CD4-positive, alpha-beta T cell treated with Interleukin-17A for 4 hours (primary cell): ENCODE results near the gene FOXP4.
"Not testable (repeated sequence)": the region's sequence is repeated elsewhere in the genome, so short reads cannot be mapped to it uniquely, and the experiment has no call there.

Experiments used
- DNase-seq: peaks from one replicate; pipeline ENCODE4 v3.0.0-alpha.2; 2020; ENCODE audit warnings: mixed read lengths

Gene FOXP4

DNA sequence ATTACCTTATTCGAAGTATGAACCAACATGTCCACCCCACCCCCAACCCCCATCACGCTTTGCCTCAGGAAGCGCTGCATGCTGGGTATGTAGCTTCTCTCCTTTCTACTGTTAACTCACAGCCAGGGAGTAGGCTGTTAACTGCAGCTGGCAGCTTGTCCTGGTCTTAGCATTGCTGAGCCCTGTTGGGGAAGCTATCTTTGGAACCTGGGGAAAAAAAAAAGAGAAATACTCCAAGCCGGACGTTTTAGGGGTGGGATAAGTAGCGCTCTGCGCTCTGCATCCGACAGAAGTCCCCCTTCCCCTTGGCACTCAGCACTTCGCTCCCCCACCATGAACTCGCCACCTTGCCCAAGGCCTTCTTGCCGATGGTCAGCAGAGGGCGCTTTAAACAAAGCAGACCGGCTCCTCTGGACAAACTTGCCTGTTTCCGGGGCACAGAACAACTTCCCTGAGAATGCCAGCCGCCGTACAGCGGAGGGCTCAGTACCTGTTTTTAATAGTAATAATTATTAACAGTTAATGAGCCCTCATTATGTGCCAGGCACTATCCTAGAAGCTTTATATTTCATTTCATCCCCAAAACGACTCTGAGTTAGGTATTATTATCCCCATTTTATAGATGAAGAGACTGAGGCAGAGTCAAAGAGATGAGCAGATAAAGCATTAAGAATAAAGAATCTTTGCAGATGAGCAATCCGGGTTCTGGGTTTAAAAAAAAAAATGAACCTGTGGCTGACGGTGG lies 56.9 kb downstream of the FOXP4 start:
- DNase-seq: peak; percentile 81

DNA sequence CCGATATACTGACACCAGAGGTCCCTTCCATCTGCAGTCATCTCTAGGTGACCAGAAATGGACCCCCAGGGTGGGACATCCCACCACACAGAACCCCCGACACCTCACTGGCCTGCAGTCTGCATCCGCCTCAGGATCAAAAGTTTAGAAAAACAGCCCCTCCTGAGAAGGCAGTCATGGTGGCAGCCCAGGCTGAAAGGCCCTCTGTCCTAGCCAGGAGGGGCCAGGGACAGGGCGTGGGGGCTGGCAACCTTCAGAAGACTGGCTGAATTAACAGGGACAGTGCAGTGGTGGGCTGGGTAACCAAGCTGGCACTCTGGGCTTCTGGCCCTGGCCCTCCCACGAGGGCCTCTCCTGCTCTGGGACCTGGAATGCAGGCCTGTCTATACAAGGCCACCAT lies 57.8 kb downstream of the FOXP4 start:
- no peak for DNase-seq

DNA sequence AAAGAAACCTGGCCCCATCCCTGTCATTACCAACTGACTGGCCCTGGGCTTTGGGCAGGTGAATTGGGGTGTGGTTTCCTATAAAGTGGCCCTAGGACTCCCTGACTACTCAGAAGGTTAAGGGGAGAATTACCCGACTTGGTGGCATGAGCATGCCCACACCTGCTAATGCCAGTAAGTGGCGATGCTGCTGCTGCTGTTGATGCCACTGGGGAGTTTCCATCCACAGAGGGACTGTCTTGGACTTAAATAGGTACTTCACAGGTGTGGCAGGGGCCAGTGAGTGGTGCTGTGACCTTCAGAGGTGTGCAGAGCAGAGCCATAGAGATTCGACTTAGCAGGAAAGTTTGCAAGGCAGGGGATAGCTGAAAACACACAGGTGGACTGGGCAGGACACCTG lies 59.5 kb downstream of the FOXP4 start:
- no peak for DNase-seq

DNA sequence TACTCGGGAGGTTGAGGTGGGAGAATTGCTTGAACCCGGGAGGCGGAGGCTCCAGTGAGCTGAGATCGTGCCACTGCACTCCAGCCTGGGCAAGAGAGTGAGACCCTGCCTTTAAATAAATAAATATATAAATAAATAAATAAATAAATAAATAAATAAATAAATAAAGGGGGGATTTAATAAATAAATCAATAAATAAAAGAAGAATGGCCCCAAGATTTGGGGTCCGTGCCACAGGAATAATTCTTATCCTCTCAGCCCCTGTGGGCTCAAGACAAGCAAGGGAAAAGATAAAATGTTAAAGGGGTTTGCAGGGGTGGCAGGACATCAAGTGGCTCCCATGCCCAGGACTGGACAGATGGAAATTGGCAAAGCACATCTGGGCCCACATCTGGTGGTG lies 60.9 kb downstream of the FOXP4 start:
- no peak for DNase-seq

DNA sequence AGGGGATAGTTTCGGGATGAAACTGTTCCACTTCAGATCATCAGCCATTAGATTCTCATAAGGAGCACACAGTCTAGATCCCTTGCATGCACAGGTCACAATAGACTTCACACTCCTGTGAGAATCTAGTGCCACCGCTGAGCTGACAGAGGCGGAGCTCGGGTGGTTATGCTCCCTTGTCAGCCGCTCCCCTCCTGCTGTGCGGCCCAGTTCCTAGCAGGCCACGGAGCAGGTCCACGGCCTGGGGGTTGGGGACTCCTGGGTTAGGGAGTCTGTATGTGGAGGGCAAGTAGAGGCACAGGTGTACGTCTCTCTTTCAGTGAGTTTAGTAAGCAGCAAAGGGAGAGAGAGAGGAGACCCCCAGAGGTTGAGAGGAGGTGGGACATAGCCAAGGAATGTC lies 61.6 kb downstream of the FOXP4 start:
- no peak for DNase-seq

DNA sequence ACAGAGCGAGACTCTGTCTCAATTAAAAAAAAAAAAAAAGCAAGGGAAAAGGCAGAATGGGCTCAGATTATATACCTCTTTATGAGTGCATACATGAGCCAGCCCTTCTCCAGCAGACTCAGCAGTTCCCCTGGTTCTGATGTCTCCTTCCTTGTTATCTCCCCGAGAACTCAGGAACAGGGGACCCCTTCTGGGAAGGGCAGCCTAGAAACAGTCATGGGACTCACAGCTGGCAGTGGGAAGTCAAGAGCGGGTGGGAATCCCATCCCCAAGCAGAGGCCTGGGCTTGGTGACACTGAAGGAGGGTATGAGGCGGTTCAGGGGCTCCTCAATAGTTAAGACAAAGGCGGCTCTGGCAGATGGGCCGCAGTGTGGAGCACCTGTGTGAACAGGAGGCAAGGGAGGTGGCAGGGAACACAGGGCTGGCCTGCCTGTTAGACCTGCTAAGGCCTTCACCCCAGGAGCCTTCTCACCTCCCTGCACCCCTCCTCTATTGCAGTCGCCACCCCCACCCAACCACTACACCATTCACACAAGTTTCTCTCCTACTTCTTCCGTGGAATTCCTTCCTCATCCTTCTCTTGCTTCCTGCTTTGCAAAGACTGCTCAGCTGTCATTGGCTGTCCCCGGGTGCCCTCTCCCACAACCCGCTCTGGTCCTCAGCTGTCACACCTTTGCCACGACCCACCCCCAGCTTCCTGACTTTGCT lies 62.4 kb downstream of the FOXP4 start:
- DNase-seq: no peak

DNA sequence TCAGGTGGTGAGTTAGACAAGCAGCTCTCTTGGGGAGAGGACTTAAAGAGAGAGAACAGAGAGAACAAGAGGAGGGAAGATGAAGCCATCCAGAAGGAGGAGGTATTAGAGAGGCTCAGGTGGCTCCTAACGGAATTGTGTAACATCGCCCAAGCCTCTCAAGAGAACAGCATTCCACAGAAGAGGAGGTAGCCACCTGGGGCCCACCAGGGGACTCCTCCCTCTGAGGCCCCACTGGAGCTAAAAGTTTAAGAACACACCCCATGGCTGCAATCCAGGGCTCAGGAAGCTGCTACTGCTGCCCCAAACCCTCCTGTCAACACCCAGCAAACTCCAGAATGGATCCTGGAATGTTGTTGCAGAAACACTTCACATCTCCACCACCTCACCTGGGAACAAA lies 68.5 kb downstream of the FOXP4 start:
- no peak for DNase-seq

DNA sequence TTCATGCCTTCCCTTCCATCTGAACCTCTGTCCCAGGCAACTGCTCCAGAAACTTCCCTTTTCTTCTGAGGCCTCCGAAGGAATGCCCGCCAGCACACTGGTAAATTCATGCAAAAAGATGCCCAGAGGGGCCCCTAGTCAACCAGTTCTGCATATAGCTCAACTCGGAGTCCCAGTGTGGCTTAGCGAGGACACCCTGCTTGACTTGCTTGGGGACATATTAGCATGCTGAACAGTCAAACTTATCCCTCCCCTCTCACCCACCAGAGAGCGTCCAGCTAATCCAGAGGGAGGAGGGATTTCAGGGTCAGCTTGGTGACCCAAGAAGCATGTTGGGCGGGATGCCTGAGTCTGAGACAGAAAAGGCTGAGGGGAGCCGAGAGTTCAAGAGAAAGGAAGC lies 69.1 kb downstream of the FOXP4 start:
- no peak for DNase-seq

DNA sequence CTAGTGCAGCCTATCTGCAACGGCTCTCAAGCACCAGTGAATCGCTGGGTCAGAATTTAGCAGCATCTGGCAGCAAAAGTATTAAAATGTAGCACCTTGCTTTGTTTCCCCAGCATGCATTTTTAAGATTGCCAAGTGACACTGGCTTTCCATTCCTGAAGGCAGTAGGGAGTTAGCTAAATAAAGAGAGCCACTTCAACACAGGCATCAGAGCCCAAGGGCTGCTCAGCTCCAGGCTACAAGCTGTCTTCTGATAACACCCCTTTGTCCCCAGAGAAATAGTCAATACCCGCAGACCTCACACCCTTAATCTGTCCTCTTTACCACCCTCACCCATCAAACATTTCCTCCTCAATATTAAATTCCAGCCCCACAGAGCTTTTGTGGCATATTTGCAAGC lies 72.4 kb downstream of the FOXP4 start:
- DNase-seq: no peak

DNA sequence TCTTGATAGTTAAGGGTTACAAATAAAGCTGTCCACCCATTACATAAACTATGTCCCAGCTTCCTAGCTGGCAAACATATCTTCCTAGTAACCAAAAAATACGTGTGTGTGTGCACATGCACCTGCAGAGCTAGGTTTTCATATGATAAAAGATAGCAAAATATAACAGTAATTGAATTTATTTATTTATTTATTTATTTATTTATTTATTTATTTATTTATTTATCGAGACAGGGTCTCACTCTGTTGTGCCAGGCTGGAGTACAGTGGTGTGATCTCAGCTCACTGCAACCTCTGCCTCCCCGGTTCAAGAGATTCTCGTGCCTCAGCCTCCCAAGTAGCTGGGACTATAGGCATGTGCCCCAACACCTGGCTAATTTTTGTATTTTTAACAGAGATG lies 73.0 kb downstream of the FOXP4 start:
- not testable (repeated sequence) for DNase-seq

DNA sequence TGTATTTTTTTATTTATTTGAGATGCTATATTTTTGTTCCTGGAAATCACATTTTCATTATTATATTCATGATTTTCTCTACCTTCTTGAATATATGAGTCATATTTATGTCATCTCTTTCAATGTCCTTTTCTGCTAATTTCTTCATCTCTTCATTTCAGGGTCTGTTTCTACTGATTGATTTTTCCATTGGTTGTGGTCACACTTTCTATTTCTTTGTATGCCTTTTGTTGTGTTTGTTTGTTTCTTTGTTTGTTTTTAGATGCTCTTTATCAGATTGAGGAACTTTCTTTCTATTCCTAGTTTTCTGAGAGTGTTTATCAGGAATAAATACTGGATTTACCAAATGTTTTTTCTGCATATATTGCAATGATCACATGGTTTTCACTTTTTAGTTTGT lies 75.2 kb downstream of the FOXP4 start:
- DNase-seq: no peak

DNA sequence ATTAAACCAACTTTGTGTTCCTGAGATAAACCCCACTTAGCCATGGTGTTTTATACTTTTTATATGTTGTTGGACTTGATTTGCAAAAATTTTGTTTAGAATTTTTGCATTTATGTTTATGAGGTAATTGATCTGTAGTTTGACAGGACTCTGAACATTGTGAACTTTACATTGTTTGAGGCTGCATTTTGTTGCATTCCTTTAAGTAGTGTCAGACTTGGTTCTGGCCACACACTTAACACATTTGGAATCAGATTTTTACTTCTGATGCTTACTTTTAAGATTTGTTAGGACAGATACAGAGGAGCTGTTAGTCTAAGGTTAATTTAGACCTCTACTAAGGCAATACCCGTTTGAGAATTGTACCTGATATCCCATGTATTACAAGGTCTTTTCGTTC lies 75.6 kb downstream of the FOXP4 start:
- no peak for DNase-seq

DNA sequence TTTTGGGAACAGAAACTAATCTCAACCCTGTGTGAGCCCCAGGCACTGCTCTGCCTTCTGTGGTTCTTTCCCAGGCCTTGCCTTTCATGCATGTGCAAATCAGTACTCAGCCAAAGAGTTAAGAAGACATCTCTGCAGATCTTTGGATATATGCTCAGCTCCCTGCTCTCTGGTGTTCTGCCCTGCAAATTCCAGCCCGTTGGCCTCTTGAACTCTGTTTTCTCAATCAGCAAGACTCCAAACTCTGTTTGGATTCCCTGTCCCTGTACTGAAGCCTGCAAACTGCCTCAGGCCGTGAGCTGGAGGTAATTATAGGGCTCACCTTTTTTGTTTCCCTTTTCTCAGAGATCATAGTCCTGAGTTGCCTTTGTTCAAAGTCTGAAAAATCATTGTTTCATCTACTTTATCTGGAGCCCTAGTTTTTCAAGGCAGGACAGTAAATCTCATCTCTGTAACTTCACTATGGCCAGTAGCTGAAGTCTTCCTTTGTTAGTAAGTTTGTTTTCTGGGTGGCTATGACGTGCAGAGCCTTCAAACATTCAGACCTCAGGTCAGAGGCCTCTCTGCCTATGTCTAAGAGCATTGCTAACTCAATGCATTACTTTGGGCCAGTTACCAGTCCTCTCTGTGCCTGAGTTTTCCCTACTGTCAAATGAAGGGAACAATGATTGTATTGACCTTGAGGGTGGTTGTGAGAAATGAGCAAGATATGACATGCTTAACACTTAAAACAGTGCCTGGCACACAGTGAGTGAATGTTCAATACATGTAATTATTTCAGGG lies 76.2 kb downstream of the FOXP4 start:
- DNase-seq: no peak

DNA sequence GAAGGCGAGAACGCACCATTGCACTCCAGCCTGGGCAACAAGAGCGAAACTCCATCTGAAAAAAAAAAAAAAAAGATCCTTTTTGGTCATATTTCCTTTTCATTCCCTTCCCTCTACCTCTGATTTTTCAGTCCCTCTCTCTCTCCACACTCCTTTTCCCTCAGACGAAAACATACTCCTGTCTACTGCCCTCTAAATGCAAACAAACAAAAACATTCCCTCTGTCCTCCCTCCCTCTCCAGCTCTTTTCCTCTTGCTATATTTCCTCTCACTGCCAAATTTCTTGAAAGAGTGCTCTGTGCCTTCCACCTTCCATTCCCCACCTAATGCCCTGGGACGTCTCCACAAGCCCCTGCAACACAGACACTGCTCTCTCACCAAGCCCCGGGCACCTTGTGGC lies 77.1 kb downstream of the FOXP4 start:
- DNase-seq: no peak

DNA sequence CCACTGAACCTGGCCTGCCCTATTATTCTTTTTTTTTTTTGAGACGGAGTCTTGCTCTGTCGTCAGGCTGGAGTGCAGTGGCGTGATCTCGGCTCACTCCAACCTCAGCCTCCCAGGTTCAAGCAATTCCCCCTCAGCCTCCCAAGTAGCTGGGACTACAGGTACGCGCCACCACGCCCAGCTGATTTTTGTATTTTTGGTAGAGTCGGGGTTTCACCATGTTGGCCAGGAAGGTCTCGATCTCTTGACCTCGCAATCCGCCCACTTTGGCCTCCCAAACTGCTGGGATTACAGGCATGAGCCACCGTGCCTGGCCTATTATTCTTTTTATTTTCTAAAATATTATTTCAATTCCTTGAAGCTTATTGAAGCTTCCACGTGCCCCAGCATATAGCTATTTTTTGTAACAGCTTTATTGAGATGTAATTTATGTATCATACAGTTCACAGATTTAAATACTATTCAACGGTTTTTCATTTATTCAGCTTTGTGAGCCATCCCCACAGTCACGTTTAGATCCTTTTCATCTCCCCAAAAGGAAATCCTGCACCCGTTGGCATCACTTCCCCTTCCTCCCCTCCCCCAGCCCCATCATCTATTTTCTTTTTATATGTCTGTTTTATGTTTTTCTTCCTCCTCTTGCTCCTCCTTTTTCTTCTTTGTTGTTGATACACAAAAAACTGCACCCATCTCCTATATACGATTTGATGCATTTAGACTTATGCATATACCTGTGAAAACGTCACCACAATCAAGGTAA lies 78.6 kb downstream of the FOXP4 start:
- DNase-seq: no peak

DNA sequence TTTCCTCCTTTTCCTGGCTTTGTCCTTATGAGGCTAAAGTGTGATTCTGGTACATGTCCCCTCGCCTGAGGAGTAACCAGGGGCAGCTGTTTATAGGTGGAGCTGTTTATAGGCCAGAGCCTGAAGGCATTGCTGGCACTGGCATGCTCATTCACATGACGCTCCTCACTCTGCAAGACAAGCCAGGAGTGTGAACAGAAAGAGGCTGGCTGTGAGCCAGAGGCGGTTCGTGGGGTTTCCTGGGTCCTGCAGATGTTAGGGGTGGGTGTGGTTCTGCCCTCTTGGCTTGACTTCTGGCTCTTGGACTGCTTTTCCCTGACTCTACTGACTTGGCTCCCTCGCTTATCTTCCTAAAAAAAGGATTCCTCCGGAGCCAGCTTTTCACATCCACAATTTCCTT lies 79.3 kb downstream of the FOXP4 start:
- DNase-seq: no peak

DNA sequence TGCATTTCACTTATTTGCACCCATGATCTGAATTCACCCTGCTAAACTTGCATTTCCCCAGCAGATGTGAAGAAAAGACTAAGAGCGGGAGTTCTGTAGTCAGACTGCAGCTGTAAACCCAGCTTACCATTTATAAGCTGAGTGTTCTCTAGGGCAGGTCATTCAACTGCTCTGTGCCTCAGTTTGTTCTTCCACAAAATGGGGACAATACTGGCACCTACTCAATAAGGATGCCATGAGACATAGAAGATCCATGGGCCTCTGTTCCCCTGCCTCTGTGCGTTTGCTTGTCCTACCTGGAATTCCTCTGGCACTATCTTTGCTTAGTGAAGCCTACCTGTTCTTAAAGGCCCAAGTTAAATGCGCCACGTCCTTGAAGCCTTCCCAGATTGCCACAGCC lies 79.8 kb downstream of the FOXP4 start:
- no peak for DNase-seq

DNA sequence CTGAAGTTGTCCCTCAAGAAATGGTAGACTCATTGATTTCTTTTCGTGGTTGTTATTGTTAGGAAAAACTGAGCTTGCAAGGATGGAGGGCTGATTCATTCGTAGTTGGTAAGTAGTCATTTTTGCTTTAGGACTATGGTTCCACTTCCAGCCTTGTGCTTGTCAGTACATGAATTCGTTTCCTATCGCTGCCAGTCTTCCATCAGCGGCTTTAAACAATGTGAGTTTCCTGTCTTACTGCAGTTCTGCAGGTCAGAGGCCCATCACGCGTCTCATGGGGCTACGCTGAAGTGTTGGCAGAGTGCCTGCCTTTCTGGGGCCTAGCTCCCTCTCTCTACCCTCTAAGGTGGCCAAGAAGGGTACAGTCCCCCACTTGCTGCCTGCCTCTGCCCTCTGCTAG lies 80.7 kb downstream of the FOXP4 start:
- DNase-seq: no peak

DNA sequence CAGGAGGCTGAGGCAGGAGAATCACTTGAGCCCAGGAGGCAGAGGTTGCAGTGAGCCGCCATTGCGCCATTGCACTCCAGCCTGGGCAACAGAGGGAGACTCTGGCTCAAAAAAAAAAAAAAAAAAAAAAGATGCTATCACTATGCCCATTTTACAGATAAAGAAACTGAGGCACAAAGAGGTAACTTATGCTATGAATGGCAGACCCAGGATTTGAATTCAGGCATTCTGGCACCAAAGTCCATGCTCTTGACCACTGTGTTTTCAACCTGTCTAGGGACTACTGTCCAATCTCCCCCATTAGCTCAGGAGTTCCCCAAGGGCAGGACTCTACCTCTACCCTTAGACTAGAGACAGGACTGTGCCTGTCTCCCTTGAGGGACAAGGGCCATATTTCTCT lies 82.9 kb downstream of the FOXP4 start:
- DNase-seq: no peak

DNA sequence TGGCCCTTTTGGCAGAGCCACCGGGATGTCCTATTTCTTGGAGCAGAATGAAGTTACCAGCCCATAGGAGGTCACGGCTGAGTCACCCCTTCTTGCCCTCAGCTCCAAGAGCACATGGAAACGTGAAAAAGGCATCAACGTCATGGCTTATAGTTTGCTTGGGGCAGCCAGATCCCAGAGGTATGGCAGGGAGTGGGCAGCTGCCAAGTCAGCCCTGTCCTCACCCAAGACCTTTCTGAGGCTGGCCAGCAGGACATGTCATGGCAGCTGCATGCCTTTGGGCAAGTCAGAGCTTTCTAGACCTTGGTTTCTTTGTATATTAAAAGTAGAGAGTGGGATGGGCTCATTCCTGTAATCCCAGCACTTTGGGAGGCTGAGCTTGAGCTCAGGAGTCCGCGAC lies 83.9 kb downstream of the FOXP4 start:
- no peak for DNase-seq

DNA sequence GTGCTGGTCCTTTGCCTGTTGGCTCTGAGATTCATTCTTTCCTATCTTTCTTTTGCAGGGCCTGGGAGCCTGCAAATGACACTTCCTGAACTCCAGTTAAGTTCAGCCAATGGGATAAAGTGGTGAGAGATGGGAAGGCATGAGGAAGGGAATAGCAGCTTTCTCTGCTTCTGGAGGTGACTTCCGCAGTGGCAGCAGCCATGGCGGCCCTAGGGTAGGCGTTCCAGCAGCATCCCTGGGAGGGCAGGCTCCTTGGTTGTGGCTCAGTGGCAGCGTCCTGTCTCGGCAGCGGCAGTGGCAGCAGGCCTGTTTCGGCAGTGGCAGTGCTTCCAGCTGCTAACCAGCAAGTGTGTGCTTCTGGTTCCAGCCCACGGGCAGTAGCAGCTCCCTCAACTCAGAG lies 84.8 kb downstream of the FOXP4 start:
- DNase-seq: no peak

DNA sequence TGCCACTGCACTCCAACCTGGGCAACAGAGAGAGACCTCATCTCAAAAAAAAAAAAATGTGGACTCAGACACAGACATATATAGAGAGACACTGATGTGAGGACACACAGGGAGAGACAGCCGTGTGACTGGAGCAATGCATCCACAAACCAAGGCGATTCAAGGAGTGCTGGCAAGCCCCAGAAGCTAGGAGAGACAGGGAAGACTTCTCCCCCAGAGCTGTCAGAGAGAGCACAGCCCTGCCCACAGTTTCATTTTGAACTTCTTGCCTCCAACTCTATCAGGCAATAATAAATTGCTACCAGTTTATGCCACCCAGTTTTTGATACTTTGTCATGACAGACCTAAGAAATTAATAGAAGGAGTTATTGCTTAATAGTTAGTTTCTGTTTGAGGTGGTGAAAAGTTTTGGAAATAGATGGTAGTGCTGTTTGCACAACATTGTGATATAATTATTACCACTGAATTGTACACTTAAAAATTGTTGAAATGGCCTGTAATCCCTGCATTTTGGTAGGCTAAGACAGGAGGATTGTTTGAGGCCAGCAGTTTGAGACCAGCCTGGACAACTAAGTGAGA lies 87.0 kb downstream of the FOXP4 start:
- DNase-seq: no peak

DNA sequence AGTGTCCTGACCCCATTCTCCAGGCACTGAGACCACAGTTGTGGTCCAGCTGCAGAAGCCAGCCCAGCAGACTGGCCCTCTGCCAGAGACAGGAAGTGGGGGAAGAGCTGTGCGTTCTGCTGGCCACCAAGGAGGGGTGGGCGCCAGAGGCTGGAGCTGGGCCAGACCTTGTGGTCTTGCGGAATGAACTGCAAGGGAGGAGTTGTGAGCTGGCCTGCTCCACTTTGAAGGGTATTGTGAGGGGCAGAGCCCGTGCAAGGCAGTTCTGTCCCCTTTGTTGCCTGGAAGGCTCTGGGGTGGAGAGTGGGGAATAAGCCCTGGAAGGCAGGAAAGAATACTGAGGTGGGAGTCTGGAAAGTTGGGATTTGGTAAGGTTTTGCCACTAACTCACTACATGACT lies 88.5 kb downstream of the FOXP4 start:
- no peak for DNase-seq
